Measurements from ENCODE around the gene FNIP1.

DNA sequence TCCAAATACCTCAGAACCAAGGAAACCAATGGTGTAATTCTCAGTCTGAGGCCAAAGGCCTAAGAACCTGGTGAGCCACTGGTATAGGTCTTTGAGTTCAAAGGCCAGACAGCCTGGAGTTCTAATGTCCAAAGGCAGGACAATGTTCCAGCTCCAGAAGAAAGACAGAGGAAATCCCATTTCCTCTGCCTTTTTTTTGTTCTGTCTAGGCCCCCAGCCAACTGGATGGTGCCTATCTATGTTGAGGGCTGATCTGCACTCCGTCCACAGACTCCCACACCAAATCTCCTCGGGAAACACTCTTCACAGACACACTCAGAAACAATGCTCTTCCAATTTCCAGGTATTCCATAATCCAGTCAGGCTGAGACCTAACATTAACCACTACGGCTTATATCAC lies 30.1 kb downstream of the FNIP1 start:
- no peak for TF ChIP-seq POLR2AphosphoS5 (IDR thresholded peaks at IDR 0.05; ENCODE audit: borderline replicate concordance, low read depth, low read length)
- no peak for TF ChIP-seq EZH2 (IDR thresholded peaks at IDR 0.05)
